Muscle of leg (tissue), 16 donors: ENCODE results near the gene LIPK. TPM values are rescaled to one million over a fixed set of nuclear protein-coding genes. Genes with fewer than 3 reads are reported as not detected.
"Not testable (repeated sequence)": the region's sequence is repeated elsewhere in the genome, so short reads cannot be mapped to it uniquely, and the experiment has no call there.

ENCODE experiments used
- DNase-seq: peaks from one replicate; pipeline ENCODE4 v3.0.0; 2013
- H3K27ac ChIP-seq: one replicate; pipeline ENCODE4 v1.5.1; 2013; ENCODE audit warnings: mild to moderate bottlenecking, low read length, control low read depth
- H3K27me3 ChIP-seq: one replicate; pipeline ENCODE4 v1.6.1; 2013; ENCODE audit warnings: low read length; ENCODE audit not compliant: control insufficient read depth, insufficient read depth
- H3K36me3 ChIP-seq: one replicate; pipeline ENCODE4 v1.6.1; 2013; ENCODE audit warnings: low read length; ENCODE audit not compliant: control insufficient read depth, insufficient read depth
- H3K4me1 ChIP-seq: one replicate; pipeline ENCODE4 v1.6.1; 2013; ENCODE audit warnings: low read length; ENCODE audit not compliant: control insufficient read depth, insufficient read depth
- H3K4me3 ChIP-seq: one replicate; pipeline ENCODE4 v1.5.1; 2013; ENCODE audit warnings: low read length, control low read depth
- H3K9me3 ChIP-seq: replicated peaks from 2 replicates; pipeline ENCODE4 v1.6.1; 2013; ENCODE audit warnings: low read depth, low read length; ENCODE audit not compliant: control insufficient read depth
- WGBS: methylation state at CpG from one replicate; pipeline ENCODE4 v1.1.5; 2013; ENCODE audit warnings: missing lambda C conversion rate; ENCODE audit not compliant: insufficient coverage; 5-methylcytosine and 5-hydroxymethylcytosine counted together
- long read RNA-seq, 11 donors: transcript quantifications; one replicate each; lab custom pipeline, GENCODE V29; 2026
- polyA plus RNA-seq, 8 donors: library from polyadenylated mRNA; unstranded; fragments of 120-200 nt; gene quantifications; one replicate each; pipeline versions ENCODE4 v1.2.1 to v1.2.3, GENCODE V29; 2013; ENCODE audit warnings: inconsistent platforms in 1 of 8, low replicate concordance in 1 of 8; ENCODE audit not compliant: insufficient read length in 8 of 8, insufficient read depth in 1 of 8
- total RNA-seq: library from RNA; stranded (reverse); fragments of 120-200 nt; gene quantifications from one replicate; pipeline ENCODE4 v1.2.4, GENCODE V29; 2013

Gene LIPK, protein sequence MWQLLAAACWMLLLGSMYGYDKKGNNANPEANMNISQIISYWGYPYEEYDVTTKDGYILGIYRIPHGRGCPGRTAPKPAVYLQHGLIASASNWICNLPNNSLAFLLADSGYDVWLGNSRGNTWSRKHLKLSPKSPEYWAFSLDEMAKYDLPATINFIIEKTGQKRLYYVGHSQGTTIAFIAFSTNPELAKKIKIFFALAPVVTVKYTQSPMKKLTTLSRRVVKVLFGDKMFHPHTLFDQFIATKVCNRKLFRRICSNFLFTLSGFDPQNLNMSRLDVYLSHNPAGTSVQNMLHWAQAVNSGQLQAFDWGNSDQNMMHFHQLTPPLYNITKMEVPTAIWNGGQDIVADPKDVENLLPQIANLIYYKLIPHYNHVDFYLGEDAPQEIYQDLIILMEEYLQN
- not detected for total RNA-seq
- polyA plus RNA-seq, result under 1 TPM in 2 of 8 donors, not detected in 6; 0.27 to 0.57 TPM
- long read RNA-seq, donor 1, result 0 reads
- long read RNA-seq, donor 2, result 0 reads
- long read RNA-seq, donor 3, result 0 reads
- long read RNA-seq, donor 4, result 0 reads
- long read RNA-seq, donor 5, result 0 reads
- long read RNA-seq, donor 6, result 0 reads
- long read RNA-seq, donor 7, result 0 reads
- long read RNA-seq, donor 8, result 0 reads
- long read RNA-seq, donor 9, result 0 reads
- long read RNA-seq, donor 10, result 0 reads
- long read RNA-seq, donor 11, result 0 reads

DNA sequence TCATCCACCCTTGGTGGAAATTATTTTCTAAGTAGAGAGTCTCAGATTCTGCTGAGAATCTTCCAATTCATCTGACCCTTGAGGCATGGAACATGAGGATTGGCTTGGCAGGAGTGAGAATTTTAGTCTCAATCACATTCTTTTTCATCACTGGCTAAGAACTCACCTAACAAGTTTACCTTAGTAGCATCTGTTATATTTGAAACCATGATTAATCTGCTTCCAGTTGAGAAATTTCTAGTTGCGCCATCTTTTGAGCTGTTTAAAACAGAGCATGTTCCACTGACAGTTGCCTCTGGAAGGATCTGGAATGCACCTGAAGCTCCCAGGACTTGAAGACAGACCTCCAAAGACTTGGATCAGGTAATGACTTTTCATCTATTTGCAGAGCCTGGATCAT lies at the start of gene LIPK:
Gene LIPK, plus strand, starts transcription at position 292 of the 400 bp plus-strand sequence. CDS start 18,295 bp downstream, outside the sequence.
- Histone ChIP-seq H3K4me3 (no peak within 1 kb of the TSS), H3K36me3 (no peaks in the 10 kb centered on the region), H3K4me1 (no peaks in the 10 kb centered on the region), H3K27me3 (no peaks in the 10 kb centered on the region), H3K9me3 (no peaks in the 10 kb centered on the region), H3K27ac (no peak within 1 kb of the TSS)
- no peak for DNase-seq
- WGBS, result 100% methylated on average over 1 of the region's 1 CpG

DNA sequence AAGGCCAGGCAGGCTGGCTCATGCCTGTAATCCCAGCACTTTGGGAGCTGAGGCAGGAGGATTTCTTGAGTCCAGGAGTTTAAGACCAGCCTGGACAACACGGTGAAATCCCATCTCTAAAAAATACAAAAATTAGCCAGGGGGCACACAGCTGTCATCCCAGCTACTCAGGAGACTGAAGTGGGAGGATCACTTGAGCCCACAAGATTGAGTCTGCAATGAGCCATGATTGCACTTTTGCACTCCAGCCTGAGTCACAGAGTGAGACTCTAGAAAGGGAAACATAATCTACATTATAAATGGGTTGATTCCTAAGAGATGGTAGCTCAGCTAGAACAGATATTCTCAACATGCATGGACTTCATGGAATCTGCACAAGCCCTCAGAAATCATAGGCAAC lies 48.1 kb upstream of the LIPK start:
- Histone ChIP-seq H3K4me1 (no peaks in the 10 kb centered on the region), H3K27me3 (no peaks in the 10 kb centered on the region), H3K27ac (no peak overlapping the region), H3K9me3 (no peaks in the 10 kb centered on the region), H3K4me3 (no peak overlapping the region), H3K36me3 (no peaks in the 10 kb centered on the region)
- no CpG with 5 or more reads among the region's 1 CpG for WGBS
- no peak for DNase-seq

DNA sequence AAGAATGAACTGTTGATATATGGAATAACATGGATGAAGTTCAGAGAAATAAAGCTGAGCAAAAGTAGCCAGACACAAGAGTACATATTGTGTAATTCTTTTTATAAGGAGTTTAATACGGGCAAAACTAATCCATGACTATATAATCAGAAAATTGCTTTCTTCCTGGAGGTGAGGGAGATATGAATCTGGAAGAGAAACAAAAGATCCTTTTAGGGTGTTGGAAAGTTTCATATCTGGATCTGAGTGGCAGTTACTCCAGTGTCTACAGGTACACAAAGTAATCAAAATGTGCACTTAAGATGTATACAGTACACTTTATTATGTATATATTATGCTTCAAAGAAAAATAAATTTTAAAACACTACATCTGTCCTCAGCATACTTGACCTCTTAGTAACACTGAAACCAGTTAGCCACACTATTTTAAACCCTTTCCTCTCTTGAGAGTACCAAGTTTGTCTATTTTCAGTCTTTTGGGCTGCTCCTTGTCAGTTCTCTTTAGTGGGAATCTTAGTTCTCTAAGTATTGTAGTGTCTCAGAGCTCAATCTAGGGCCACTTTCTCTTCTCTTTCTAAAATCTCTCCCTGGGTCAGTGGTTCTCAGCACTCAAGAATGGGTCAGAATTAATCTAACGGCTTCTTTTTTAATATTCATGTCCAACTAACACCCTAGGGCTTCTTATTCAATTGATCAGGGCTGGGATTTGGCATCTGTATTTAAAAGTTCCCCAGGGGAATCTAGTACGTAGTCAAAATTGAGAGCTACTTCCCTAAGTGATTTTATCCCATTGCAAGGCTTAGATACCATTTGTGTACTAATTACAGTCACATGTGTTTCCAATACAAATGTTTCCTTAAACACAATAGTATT lies 46.1 kb upstream of the LIPK start:
- Histone ChIP-seq H3K27me3 (no peaks in the 10 kb centered on the region), H3K36me3 (no peaks in the 10 kb centered on the region), H3K27ac (peak overlapping the region; percentile 37), H3K4me1 (no peaks in the 10 kb centered on the region), H3K4me3 (no peak overlapping the region), H3K9me3 (no peaks in the 10 kb centered on the region)
- no CpG with 5 or more reads among the region's 3 CpGs for WGBS
- peak; percentile 59 for DNase-seq

DNA sequence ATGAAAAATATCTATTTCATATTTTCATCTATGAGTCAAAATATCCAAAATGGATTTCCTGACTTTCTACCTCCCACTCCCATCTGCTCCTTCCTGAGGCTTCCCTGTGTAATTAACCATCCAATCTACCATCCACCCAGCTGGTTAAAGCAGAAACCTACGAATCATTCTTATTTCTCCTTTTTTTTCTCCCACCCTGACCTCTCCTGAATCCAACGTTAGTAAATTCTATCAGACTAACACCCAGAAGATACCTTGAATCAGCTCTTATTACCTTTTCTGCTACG lies 45.5 kb upstream of the LIPK start:
- WGBS, result 21% methylated on average over 3 of the region's 3 CpGs
- H3K36me3 ChIP-seq, result no peaks in the 10 kb centered on the region
- H3K4me1 ChIP-seq, result no peaks in the 10 kb centered on the region
- H3K27ac ChIP-seq, result no peak overlapping the region
- no peak overlapping the region for H3K4me3 ChIP-seq
- H3K27me3 ChIP-seq, result no peaks in the 10 kb centered on the region
- no peak for DNase-seq
- H3K9me3 ChIP-seq, result no peaks in the 10 kb centered on the region

DNA sequence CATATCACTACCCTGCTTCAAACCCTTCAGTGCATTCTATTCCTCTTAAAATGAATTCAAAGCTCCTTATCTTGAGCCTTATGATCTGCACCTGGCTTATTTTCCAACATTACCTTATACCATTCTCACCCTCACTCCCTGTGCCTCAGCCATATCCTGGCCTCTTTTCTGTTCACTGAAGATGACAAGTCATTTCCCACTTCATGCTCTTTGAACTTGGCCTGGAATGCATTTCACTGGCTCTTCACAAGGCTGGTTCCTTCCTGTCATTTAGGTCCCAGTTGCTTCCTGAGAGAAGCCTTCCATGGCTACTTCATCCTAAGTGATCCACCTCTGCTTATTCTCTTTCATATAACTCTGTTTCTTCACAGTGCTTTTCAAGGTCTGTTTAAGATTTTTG lies 45.0 kb upstream of the LIPK start:
- no peak overlapping the region for H3K4me3 ChIP-seq
- no peaks in the 10 kb centered on the region for H3K27me3 ChIP-seq
- no peaks in the 10 kb centered on the region for H3K36me3 ChIP-seq
- no peak overlapping the region for H3K27ac ChIP-seq
- DNase-seq, result no peak
- no peaks in the 10 kb centered on the region for H3K9me3 ChIP-seq
- H3K4me1 ChIP-seq, result no peaks in the 10 kb centered on the region

DNA sequence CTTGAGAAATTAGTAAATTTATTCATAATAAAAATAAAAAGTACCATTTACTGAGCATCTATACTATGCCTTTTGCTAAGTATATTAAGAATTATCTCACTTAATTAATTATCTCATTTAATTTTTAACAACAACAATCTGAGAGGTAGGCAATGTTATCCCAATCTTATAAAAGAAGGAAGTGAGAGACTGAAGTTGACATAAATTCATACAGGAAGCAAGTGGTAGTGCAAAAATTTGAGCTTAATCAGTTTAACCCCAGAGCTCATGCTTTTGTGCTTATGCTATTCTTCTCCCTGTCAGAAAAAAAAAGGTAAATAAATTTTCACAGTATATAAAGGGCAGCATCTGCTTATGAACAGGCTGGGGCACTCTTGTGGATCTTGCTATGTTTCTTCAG lies 44.5 kb upstream of the LIPK start:
- Histone ChIP-seq H3K9me3 (no peaks in the 10 kb centered on the region), H3K27ac (no peak overlapping the region), H3K27me3 (no peaks in the 10 kb centered on the region), H3K4me3 (no peak overlapping the region), H3K36me3 (no peaks in the 10 kb centered on the region), H3K4me1 (no peaks in the 10 kb centered on the region)
- no peak for DNase-seq

DNA sequence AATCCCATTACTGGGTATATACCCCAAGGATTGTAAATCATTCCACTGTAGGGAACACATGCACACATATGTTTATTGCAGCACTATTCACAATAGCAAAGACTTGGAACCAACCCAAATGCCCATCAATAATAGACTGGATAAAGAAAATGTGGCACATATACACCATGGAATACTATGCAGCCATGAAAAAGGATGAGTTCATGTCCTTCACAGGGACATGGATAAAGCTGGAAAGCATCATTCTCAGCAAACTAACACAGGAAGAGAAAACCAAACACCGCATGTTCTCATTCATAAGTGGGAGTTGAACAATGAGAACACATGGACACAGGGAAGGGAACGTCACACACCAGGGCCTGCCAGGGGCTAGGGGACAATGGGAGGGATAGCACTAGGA lies 42.9 kb upstream of the LIPK start:
- H3K27ac ChIP-seq, H3K36me3 ChIP-seq, DNase-seq, H3K4me1 ChIP-seq, H3K4me3 ChIP-seq, H3K27me3 ChIP-seq, H3K9me3 ChIP-seq: not testable (repeated sequence)
- 89% methylated on average over 1 of the region's 2 CpGs for WGBS

DNA sequence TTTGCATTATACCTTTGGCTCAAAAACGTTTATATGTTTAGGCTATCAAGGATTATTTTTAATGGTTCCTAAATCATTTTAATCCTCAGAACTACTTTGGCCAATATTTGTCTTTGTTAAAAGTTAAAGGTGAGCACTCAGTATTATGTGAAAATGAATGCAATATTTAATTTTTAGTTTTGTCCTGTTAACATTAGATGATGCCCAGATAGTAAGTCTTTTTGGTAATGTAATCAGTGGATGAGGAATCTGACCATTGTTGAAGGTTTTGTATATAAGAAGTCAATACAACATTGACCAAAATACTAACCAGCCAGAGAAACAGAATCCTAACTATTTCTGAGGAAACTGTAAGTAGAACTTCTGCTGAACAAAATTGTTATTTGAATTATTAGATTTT lies 41.9 kb upstream of the LIPK start, which contains the start of gene LIPF:
Gene LIPF, plus strand, starts transcription at position 301 of the 400 bp plus-strand sequence. CDS start 2,856 bp downstream, outside the sequence.
- no peak for DNase-seq
- Histone ChIP-seq H3K27ac (no peak within 1 kb of the TSS), H3K4me1 (no peaks in the 10 kb centered on the region), H3K27me3 (no peaks in the 10 kb centered on the region), H3K4me3 (no peak within 1 kb of the TSS), H3K9me3 (no peaks in the 10 kb centered on the region), H3K36me3 (no peaks in the 10 kb centered on the region)
- no CpG with 5 or more reads among the region's 1 CpG for WGBS

DNA sequence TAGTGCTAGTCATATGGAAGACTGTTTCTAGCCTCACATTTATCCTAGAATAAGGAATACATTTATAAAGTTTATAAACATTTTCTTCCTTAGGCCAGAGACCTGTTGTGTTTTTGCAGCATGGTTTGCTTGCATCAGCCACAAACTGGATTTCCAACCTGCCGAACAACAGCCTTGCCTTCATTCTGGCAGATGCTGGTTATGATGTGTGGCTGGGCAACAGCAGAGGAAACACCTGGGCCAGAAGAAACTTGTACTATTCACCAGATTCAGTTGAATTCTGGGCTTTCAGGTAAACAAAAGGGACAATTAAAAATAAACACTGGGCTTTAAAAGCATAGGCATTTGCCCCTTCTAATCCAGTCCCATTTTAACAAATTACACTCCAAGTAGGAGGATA lies 37.6 kb upstream of the LIPK start:
- H3K36me3 ChIP-seq, result no peaks in the 10 kb centered on the region
- no peaks in the 10 kb centered on the region for H3K9me3 ChIP-seq
- no CpG with 5 or more reads among the region's 1 CpG for WGBS
- H3K4me1 ChIP-seq, result no peaks in the 10 kb centered on the region
- no peak for DNase-seq
- H3K4me3 ChIP-seq, result no peak overlapping the region
- no peaks in the 10 kb centered on the region for H3K27me3 ChIP-seq
- H3K27ac ChIP-seq, result no peak overlapping the region

DNA sequence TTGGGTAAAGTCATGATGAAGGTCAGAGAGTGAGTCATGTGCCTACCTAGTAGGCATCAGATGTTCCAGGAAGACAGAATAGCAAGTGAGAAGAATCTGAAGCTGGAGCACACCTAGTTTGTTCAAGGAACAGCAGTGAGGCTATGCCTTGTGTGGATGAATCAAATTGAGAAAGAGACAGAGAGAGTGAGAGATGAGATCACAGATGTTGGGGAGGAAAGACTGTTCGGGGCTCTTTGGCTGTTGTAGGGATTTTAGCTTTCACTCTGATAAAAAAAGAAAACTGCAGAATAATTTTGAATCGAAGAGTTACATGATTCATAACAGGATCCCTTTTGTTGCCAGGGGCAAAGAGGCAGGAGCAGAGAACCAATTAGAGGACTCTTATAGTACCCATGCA lies 35.6 kb upstream of the LIPK start:
- Histone ChIP-seq H3K27ac (no peak overlapping the region), H3K4me1 (no peaks in the 10 kb centered on the region), H3K4me3 (no peak overlapping the region), H3K36me3 (no peaks in the 10 kb centered on the region), H3K9me3 (no peaks in the 10 kb centered on the region), H3K27me3 (no peaks in the 10 kb centered on the region)
- DNase-seq, result no peak
- 73% methylated on average over 2 of the region's 2 CpGs for WGBS
